K562 (cell line): ENCODE results near the gene ST6GALNAC6. TPM values are rescaled to one million over a fixed set of nuclear protein-coding genes. Genes with fewer than 3 reads are reported as not detected.

Source experiments
- ATAC-seq: fragments of 200-7000 bp; cut with Tn5 transposase; 3 replicates; pipeline ENCODE4 v1.9.1; 2020; ENCODE audit warnings: moderate library complexity
- BruUV-seq: library from RNA; stranded (reverse); fragments of 400-500 nt; replicated peaks from 2 replicates; lab custom pipeline; 2021; lab: Mats Ljungman, UMichigan
- CTCF ChIA-PET: fragments of 300-600 bp; formaldehyde crosslinking; extraction: SDS; loops from one replicate; lab custom pipeline; 2021; ENCODE audit warnings: low intra/inter-chr PET ratio; lab: Yijun Ruan, JAX
- POLR2A ChIA-PET: fragments of 300-600, 350-650 bp; sonication (Branson Sonifier 250); formaldehyde crosslinking; extraction: SDS; loops from one replicate; lab custom pipeline; 2021; ENCODE audit warnings: antibody characterized with exemption, inconsistent platforms; lab: Yijun Ruan, JAX
- DNase-seq, 4 experiments: peaks; one replicate each; pipeline versions ENCODE4 v3.0.0 to v3.0.0-alpha.2; 2011 to 2018; ENCODE audit warnings: low spot score in 3 of 4, mixed read lengths in 3 of 4; ENCODE audit errors: extremely low read depth in 1 of 4
- FAIRE-seq: peaks from 2 replicates; lab custom pipeline; 2011; peaks lifted over from hg19 to GRCh38; lab: Jason Lieb, UNC
- H2AFZ ChIP-seq: 2 replicates; pipeline ENCODE4 v1.6.0; 2011; ENCODE audit warnings: low read depth, low read length, control low read depth, inconsistent platforms
- H3K27ac ChIP-seq: fragments of 200-600 bp; 3 replicates; pipeline ENCODE4 v1.8.0; 2011; ENCODE audit warnings: low read depth, mild to moderate bottlenecking, control low read depth, inconsistent platforms, low read length, moderate library complexity, mixed read lengths; ENCODE audit errors: extremely low read depth
- H3K27me3 ChIP-seq, 2 experiments: fragments of 300-600 bp in 1 of 2; 2 replicates in 1 of 2; 3 replicates in 1 of 2; pipeline versions ENCODE4 v1.6.0 to v1.8.0; 2011; ENCODE audit warnings: inconsistent platforms in 2 of 2, low read length in 2 of 2, mild to moderate bottlenecking in 1 of 2, mixed read lengths in 1 of 2, moderate library complexity in 1 of 2; ENCODE audit not compliant: control insufficient read depth in 2 of 2, insufficient read depth in 2 of 2
- H3K36me3 ChIP-seq: fragments of 300-600 bp; 3 replicates; pipeline ENCODE4 v1.8.0; 2011; ENCODE audit warnings: mild to moderate bottlenecking, low read length, inconsistent platforms; ENCODE audit not compliant: control insufficient read depth, insufficient read depth
- H3K4me1 ChIP-seq, 2 experiments: fragments of 200-600 bp in 1 of 2; replicated peaks in 1 of 2; 2 replicates in 1 of 2; 3 replicates in 1 of 2; pipeline versions ENCODE4 v1.5.1 to v1.8.0; 2011; ENCODE audit warnings: inconsistent platforms in 2 of 2, low read length in 2 of 2, mild to moderate bottlenecking in 1 of 2, mixed read lengths in 1 of 2, moderate library complexity in 1 of 2; ENCODE audit not compliant: control insufficient read depth in 2 of 2, insufficient read depth in 2 of 2
- H3K4me2 ChIP-seq: 2 replicates; pipeline ENCODE4 v1.6.1; 2011; ENCODE audit warnings: low read length, control low read depth, inconsistent platforms, mixed read lengths; ENCODE audit not compliant: insufficient read depth
- H3K4me3 ChIP-seq: fragments of 200-600 bp; sonication (generic), shearing (Covaris generic); 2 replicates; pipeline ENCODE4 v1.5.1; 2016; ENCODE audit warnings: control low read depth, inconsistent platforms
- H3K79me2 ChIP-seq: fragments of 200-600 bp; 3 replicates; pipeline ENCODE4 v1.8.0; 2011; ENCODE audit warnings: low read length, inconsistent platforms; ENCODE audit not compliant: control insufficient read depth, insufficient read depth
- H3K9ac ChIP-seq, 2 experiments: 2 replicates each; pipeline versions ENCODE4 v1.6.0 to v1.6.1; 2011; ENCODE audit warnings: low read depth in 2 of 2, low read length in 2 of 2, control low read depth in 1 of 2, inconsistent platforms in 1 of 2, mild to moderate bottlenecking in 1 of 2, mixed read lengths in 1 of 2; ENCODE audit not compliant: insufficient read depth in 1 of 2
- H3K9me1 ChIP-seq: one replicate; pipeline ENCODE4 v1.6.0; 2011; ENCODE audit warnings: inconsistent platforms, mild to moderate bottlenecking, low read length, moderate library complexity; ENCODE audit not compliant: control insufficient read depth, insufficient read depth
- H3K9me3 ChIP-seq: replicated peaks from 2 replicates; pipeline ENCODE4 v1.5.1; 2011; ENCODE audit warnings: low read depth, low read length, inconsistent platforms; ENCODE audit not compliant: control insufficient read depth, insufficient read depth
- H4K20me1 ChIP-seq: replicated peaks from 2 replicates; pipeline ENCODE4 v1.6.1; 2011; ENCODE audit warnings: low read length, inconsistent platforms, mixed read lengths; ENCODE audit not compliant: control insufficient read depth, insufficient read depth
- RBFOX2 ChIP-seq: fragments of 200-400 bp; formaldehyde crosslinking; IDR thresholded peaks from 2 replicates; pipeline ENCODE4 v1.6.1; 2017; ENCODE audit warnings: low read depth, mild to moderate bottlenecking, low read length, moderate library complexity
- WGBS: fragments of 100-300 bp; shearing (Covaris generic); methylation state at CpG from one replicate; pipeline ENCODE4 v1.1.6; 2016; ENCODE audit warnings: low coverage, mixed read lengths; ENCODE audit not compliant: insufficient coverage; ENCODE audit errors: missing lambda C conversion rate; 5-methylcytosine and 5-hydroxymethylcytosine counted together
- in situ Hi-C: fragments of 300-500 bp; cut with MboI; formaldehyde crosslinking; loops from 4 replicates; pipeline ENCODE4 v1.15.0; 2018; ENCODE audit warnings: inconsistent platforms, mixed read lengths
- intact Hi-C: fragments of 100-400 bp; cut with micrococcal nuclease; formaldehyde crosslinking; loops from 2 replicates; pipeline ENCODE4 v1.14.2; 2022
- polyA plus RNA-seq, 8 experiments: library from polyadenylated mRNA; depleted of rRNA in 4 of 8; stranded (reverse) in 5 of 8; unstranded in 3 of 8; fragments of >200 nt; fragmentation: Nextera tagmentation in 2 of 8; fragmentation: Illumina TruSeq in 1 of 8; extraction: Ambion mirVana in 2 of 8; extraction: Trizol in 1 of 8; gene quantifications; 2 replicates each; pipeline versions ENCODE4 v1.2.1 to v1.2.3, GENCODE V29; 2011 to 2014; ENCODE audit warnings: inconsistent platforms in 1 of 8, missing spikeins in 1 of 8
- total RNA-seq, 7 experiments: library from RNA; depleted of rRNA in 6 of 7; stranded (reverse); fragments of >200 nt in 6 of 7; fragmentation: Illumina TruSeq in 2 of 7; extraction: Trizol in 2 of 7; gene quantifications; 2 replicates each; pipeline versions ENCODE4 v1.2.1 to v1.2.3, GENCODE V29; 2011 to 2021; ENCODE audit warnings: low replicate concordance in 1 of 7
- TF ChIP-seq, protein P1 (sequence below): sonication (generic); formaldehyde crosslinking; IDR thresholded peaks from 2 replicates; pipeline ENCODE4 v1.5.0; 2020; ENCODE audit warnings: missing genetic modification reagents

Gene ST6GALNAC6
- total and polyA plus RNA-seq, 9 of the 15 experiments (the other 6 are each of a cell fraction or from before 2014, with no cell fraction given), result 0.13 to 23.0 (median 14.5) TPM

DNA sequence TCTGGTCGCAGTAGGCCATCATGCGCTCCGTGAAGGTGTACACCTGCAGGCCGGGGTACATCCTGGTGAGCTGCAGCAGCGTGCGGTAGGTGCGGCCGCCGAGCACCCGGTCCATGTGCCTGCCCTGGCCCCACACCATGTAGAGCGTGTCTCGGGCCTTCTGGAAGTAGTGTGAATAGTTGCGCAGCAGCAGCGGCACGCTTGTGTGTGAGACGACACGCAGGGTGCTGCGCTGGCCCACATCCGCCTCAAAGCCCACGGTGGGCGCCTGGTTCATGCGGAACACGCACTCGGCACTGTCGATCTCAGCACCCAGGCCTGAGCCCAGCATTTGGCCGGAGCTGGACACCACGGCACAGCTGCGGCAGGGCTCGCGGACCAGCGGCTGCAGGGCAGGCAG, 12.9 kb upstream of the ST6GALNAC6 start:
- Histone ChIP-seq H3K9me3 (no peaks in the 10 kb centered on the region), H3K27ac (no peak overlapping the region; the same call in 2 of the 3 replicates), H3K4me2 (no peak overlapping the region), H3K36me3 (peaks cover 56% of the 10 kb centered on the region; the same call in 2 of the 3 replicates), H3K4me3 (no peak overlapping the region), H3K27me3 (no peaks in the 10 kb centered on the region), H2AFZ (no peak overlapping the region), H3K9me1 (no peaks in the 10 kb centered on the region), H3K9ac (no peak overlapping the region), H3K79me2 (peaks cover 17% of the 10 kb centered on the region), H3K4me1 (peaks cover 27 to 56% of the 10 kb centered on the region in 2 experiments), H4K20me1 (no peaks in the 10 kb centered on the region)
- no peak for ATAC-seq
- ChIA-PET POLR2A (interaction anchor here (0.5 to 1.5 kb wide), 3 partner anchors 8 to 21 kb away, joined by 3 to 5 read pairs (median 3); no protein-coding TSS in a partner anchor), CTCF (no interaction called here)
- TF ChIP-seq RBFOX2, result peak; percentile 51; the same call in 1 of the 2 replicates
- TF ChIP-seq, protein P1, sequence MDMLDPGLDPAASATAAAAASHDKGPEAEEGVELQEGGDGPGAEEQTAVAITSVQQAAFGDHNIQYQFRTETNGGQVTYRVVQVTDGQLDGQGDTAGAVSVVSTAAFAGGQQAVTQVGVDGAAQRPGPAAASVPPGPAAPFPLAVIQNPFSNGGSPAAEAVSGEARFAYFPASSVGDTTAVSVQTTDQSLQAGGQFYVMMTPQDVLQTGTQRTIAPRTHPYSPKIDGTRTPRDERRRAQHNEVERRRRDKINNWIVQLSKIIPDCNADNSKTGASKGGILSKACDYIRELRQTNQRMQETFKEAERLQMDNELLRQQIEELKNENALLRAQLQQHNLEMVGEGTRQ (CRISPR knock-in tag), result no peak
- in situ Hi-C loops (loop anchor here (5.0 to 25.0 kb wide), 2 partner anchors 35 to 975 kb away; partner anchors contain the start of gene AK1), intact Hi-C loops (loop anchor here (10.0 kb wide), 1 partner anchor 407 kb away; no protein-coding TSS in a partner anchor)
- no peak for FAIRE-seq
- no peak for DNase-seq
- no TSS peak for BruUV-seq
- WGBS, result 99% methylated on average over 29 of the region's 31 CpGs
